Measurements from ENCODE around the gene PKIB. TPM values are rescaled to one million over a fixed set of nuclear protein-coding genes. Genes with fewer than 3 reads are reported as not detected.

Gene PKIB
- total and polyA plus RNA-seq, 10 of the 15 experiments (the other 5 are each of a cell fraction or from before 2014, with no cell fraction given), result 0.20 to 1.8 (median 0.87) TPM

- TF ChIP-seq NKRF (conservative IDR thresholded peaks at IDR 0.05), result no peak
- TF ChIP-seq ATF2 (IDR thresholded peaks at IDR 0.05; ENCODE audit: low read length), result no peak
- no peak for TF ChIP-seq STAT1 (conservative IDR thresholded peaks at IDR 0.05)
Measured at GRCh38 chr6:122612838-122613237, 2.6 kb downstream of the PKIB start (continued).

GRCh38 chr6:122614303-122614702 is 4.1 kb downstream of the PKIB start:
- RAD21 ChIA-PET (ENCODE audit: unreplicated experiment), result interaction anchor here (1.0 to 1.5 kb wide), 3 partner anchors 54 to 114 kb away, joined by 3 read pairs; no protein-coding TSS in a partner anchor
- CTCF ChIA-PET, result interaction anchor here (0.6 to 1.8 kb wide), 5 partner anchors 84 to 123 kb away, joined by 3 to 4 read pairs (median 3); no protein-coding TSS in a partner anchor
- no peak for ATAC-seq
- no peaks in the 10 kb centered on the region for H3K36me3 ChIP-seq (ENCODE audit: control insufficient read depth in 2 of 2, insufficient read depth in 2 of 2, low read length in 1 of 2)
- POLR2A ChIA-PET, result no interaction called here
- TF ChIP-seq RAD51 (IDR thresholded peaks at IDR 0.05), result no peak
- TF ChIP-seq ESRRA (IDR thresholded peaks at IDR 0.05; ENCODE audit: low read length), result no peak
- TF ChIP-seq REST (IDR thresholded peaks at IDR 0.05; ENCODE audit: low read depth, low read length), result no peak
- TF ChIP-seq CBX3 (IDR thresholded peaks at IDR 0.05; ENCODE audit: borderline replicate concordance, low read depth), result no peak
- no peak for TF ChIP-seq RFX5 (IDR thresholded peaks at IDR 0.05; ENCODE audit: low read depth, low read length)
- TF ChIP-seq MEF2A (IDR thresholded peaks at IDR 0.05; ENCODE audit: insufficient read depth, low read depth, low read length), result no peak
- no peak for TF ChIP-seq SREBF2 (IDR thresholded peaks at IDR 0.05; ENCODE audit: low read length)
- TF ChIP-seq JUNB (IDR thresholded peaks at IDR 0.05), result no peak
- TF ChIP-seq CEBPB (IDR thresholded peaks at IDR 0.05; ENCODE audit: borderline replicate concordance in 1 of 2, low read depth in 2 of 2, low read length in 2 of 2), result no peak
- TF ChIP-seq POLR2AphosphoS2 (IDR thresholded peaks at IDR 0.05; ENCODE audit: low read depth, low read length), result no peak
- H3K9ac ChIP-seq (ENCODE audit: control insufficient read depth, insufficient read depth, low read length), result no peak overlapping the region
- H3K4me1 ChIP-seq (ENCODE audit: control insufficient read depth, insufficient read depth, low read length), result peaks cover 5% of the 10 kb centered on the region
- H3K9me3 ChIP-seq (replicated peaks; ENCODE audit: control insufficient read depth, insufficient read depth, low read length), result no peaks in the 10 kb centered on the region
- 0% methylated on average over 1 of the region's 1 CpG for WGBS (ENCODE audit: insufficient coverage, insufficient replicate concordance, low lambda C conversion rate, missing lambda C conversion rate)
- H3K4me2 ChIP-seq (ENCODE audit: control insufficient read depth, insufficient read depth), result no peak overlapping the region
- no peak for FAIRE-seq
- intact Hi-C loops (cut with micrococcal nuclease; ENCODE audit: unreplicated experiment), result loop anchor here (5.0 kb wide), 2 partner anchors 113 to 122 kb away; no protein-coding TSS in a partner anchor
- H3K79me2 ChIP-seq (ENCODE audit: control insufficient read depth, insufficient read depth, low read length), result no peaks in the 10 kb centered on the region
- in situ Hi-C loops (cut with MboI), result no loop called here
- H3K27me3 ChIP-seq (replicated peaks in 1 of 2; ENCODE audit: control insufficient read depth in 2 of 2, insufficient read depth in 2 of 2, low read length in 1 of 2), result peaks cover 8 to 17% of the 10 kb centered on the region in 2 experiments
- BruUV-seq (replicated peaks), result no TSS peak
- no peaks in the 10 kb centered on the region; the same call in 1 of the 2 replicates for H4K20me1 ChIP-seq (ENCODE audit: control insufficient read depth, insufficient read depth)
- no peak for DNase-seq (ENCODE audit: low read depth, low spot score)
- no peak overlapping the region for H2AFZ ChIP-seq (ENCODE audit: control insufficient read depth, low read depth, low read length)
- H3K27ac ChIP-seq (ENCODE audit: control insufficient read depth, insufficient read depth), result no peak overlapping the region
- no peak overlapping the region for H3K4me3 ChIP-seq
- SMC1A ChIA-PET (ENCODE audit: uncharacterized antibody, unreplicated experiment), result interaction anchor here (4.1 kb wide), 1 partner anchor 98 kb away, joined by 14 read pairs; no protein-coding TSS in a partner anchor

Measured in GM12878 (cell line).